Gastroesophageal sphincter (tissue), 4 donors: Measurements from ENCODE around the gene DTHD1. TPM values are rescaled to one million over a fixed set of nuclear protein-coding genes. Genes with fewer than 3 reads are reported as not detected.
A peak's percentile ranks its signal among the peaks of the same experiment; 100 is the strongest.

Experiments used
- ATAC-seq: fragments of 150-250 bp; one replicate; pipeline ENCODE4 v1.9.1; 2016; ENCODE audit warnings: mild to moderate bottlenecking, moderate library complexity
- H3K27ac ChIP-seq, 4 donors: fragments of 200-600 bp; sonication (generic) in 3 of 4; 1 replicate in 3 of 4; 2 replicates in 1 of 4; pipeline ENCODE4 v1.5.1; 2016 to 2019
- H3K27me3 ChIP-seq: fragments of 200-600 bp; sonication (generic); one replicate; pipeline ENCODE4 v1.5.1; 2019
- H3K36me3 ChIP-seq, 2 donors: fragments of 200-600 bp; sonication (generic); one replicate each; pipeline ENCODE4 v1.5.1; 2019; ENCODE audit warnings: control low read depth in 1 of 2
- H3K4me1 ChIP-seq, 3 donors: fragments of 200-600 bp; sonication (generic); 1 replicate in 2 of 3; 2 replicates in 1 of 3; pipeline ENCODE4 v1.5.1; 2016 to 2019; ENCODE audit warnings: control low read depth in 2 of 3
- H3K4me3 ChIP-seq, 2 donors: fragments of 200-600 bp; sonication (generic); one replicate each; pipeline ENCODE4 v1.5.1; 2019; ENCODE audit warnings: mild to moderate bottlenecking in 1 of 2, moderate library complexity in 1 of 2
- H3K9me3 ChIP-seq, 3 donors: fragments of 200-600 bp; sonication (generic); one replicate each; pipeline ENCODE4 v1.5.1; 2017 to 2019; ENCODE audit warnings: control low read depth in 2 of 3
- CTCF ChIP-seq, 4 experiments: fragments of 200-600 bp in 2 of 4; fragments of 450-650 bp in 2 of 4; sonication (generic) in 1 of 4; IDR thresholded peaks; one replicate each; pipeline ENCODE4 v1.5.1; 2017 to 2019; ENCODE audit warnings: antibody characterized with exemption in 4 of 4, mild to moderate bottlenecking in 2 of 4, moderate library complexity in 2 of 4
- EP300 ChIP-seq: sonication (generic); formaldehyde crosslinking; IDR thresholded peaks from one replicate; pipeline ENCODE4 v1.6.1; 2017; ENCODE audit warnings: antibody characterized with exemption, mild to moderate bottlenecking
- POLR2A ChIP-seq, 2 donors: fragments of 450-650 bp; IDR thresholded peaks; one replicate each; pipeline ENCODE4 v1.6.1; 2017; ENCODE audit warnings: antibody characterized with exemption in 2 of 2, mild to moderate bottlenecking in 2 of 2, moderate library complexity in 1 of 2
- POLR2AphosphoS5 ChIP-seq: sonication (generic); formaldehyde crosslinking; IDR thresholded peaks from one replicate; pipeline ENCODE4 v1.6.1; 2017; ENCODE audit warnings: antibody characterized with exemption
- WGBS, 2 donors: methylation state at CpG; one replicate each; pipeline ENCODE4 v1.1.5; 2018; ENCODE audit warnings: low coverage in 1 of 2; 5-methylcytosine and 5-hydroxymethylcytosine counted together
- total RNA-seq, 4 donors: library from RNA; depleted of rRNA; stranded (reverse); fragments of >200 nt; gene quantifications; one replicate each; pipeline ENCODE4 v1.1.0, GENCODE V29; 2016

Gene DTHD1
- total RNA-seq, 4 donors from 2014 or later: 0.15 to 0.81 TPM; not detected in 2

GRCh38 chr4:36313301-36313700 lies 31.9 kb downstream of the DTHD1 start:
- Histone ChIP-seq H3K36me3 (no peaks in the 10 kb centered on the region), H3K27ac (no peak overlapping the region), H3K9me3 (no peaks in the 10 kb centered on the region), H3K4me3 (no peak overlapping the region), H3K27me3 (no peaks in the 10 kb centered on the region), H3K4me1 (no peaks in the 10 kb centered on the region)
- TF ChIP-seq EP300: no peak
- no peak for TF ChIP-seq POLR2A (IDR thresholded peaks at IDR 0.05)
- TF ChIP-seq CTCF (IDR thresholded peaks at IDR 0.05): no peak
- no peak for TF ChIP-seq POLR2AphosphoS5
- no peak for ATAC-seq

GRCh38 chr4:36313703-36314102 lies 32.3 kb downstream of the DTHD1 start:
- Histone ChIP-seq H3K9me3 (no peaks in the 10 kb centered on the region), H3K4me3 (no peak overlapping the region), H3K27me3 (no peaks in the 10 kb centered on the region), H3K4me1 (no peaks in the 10 kb centered on the region), H3K27ac (no peak overlapping the region), H3K36me3 (no peaks in the 10 kb centered on the region)
- TF ChIP-seq EP300 (no peak), POLR2A (IDR thresholded peaks at IDR 0.05) (no peak), POLR2AphosphoS5 (no peak), CTCF (IDR thresholded peaks at IDR 0.05) (no peak)
- 70% methylated on average over 1 of the region's 1 CpG; no CpG with 5 or more reads in 1 of the 2 donors for WGBS, 2 donors
- no peak for ATAC-seq

- no peaks in the 10 kb centered on the region for H3K36me3 ChIP-seq
- no peaks in the 10 kb centered on the region for H3K9me3 ChIP-seq
- H3K27ac ChIP-seq: no peak overlapping the region
- H3K27me3 ChIP-seq: no peaks in the 10 kb centered on the region
- no peak for ATAC-seq
- no peak overlapping the region for H3K4me3 ChIP-seq
- TF ChIP-seq EP300 (no peak), POLR2AphosphoS5 (no peak), POLR2A (IDR thresholded peaks at IDR 0.05) (no peak), CTCF (IDR thresholded peaks at IDR 0.05) (no peak)
- H3K4me1 ChIP-seq: no peaks in the 10 kb centered on the region
Observed at GRCh38 chr4:36316607-36317006, 35.2 kb downstream of the DTHD1 start.

- no peak for TF ChIP-seq POLR2AphosphoS5
- TF ChIP-seq POLR2A (IDR thresholded peaks at IDR 0.05): no peak
- TF ChIP-seq CTCF (IDR thresholded peaks at IDR 0.05): no peak
- no peak for TF ChIP-seq EP300
- H3K4me3 ChIP-seq: no peak overlapping the region
Observed at GRCh38 chr4:36317721-36318120, 36.3 kb downstream of the DTHD1 start.

GRCh38 chr4:36320117-36320896 lies 38.9 kb downstream of the DTHD1 start:
- H3K27ac ChIP-seq: no peak overlapping the region
- 81 to 86% methylated on average over 5 to 6 of the region's 6 CpGs for WGBS, 2 donors
- no peak for TF ChIP-seq POLR2A (IDR thresholded peaks at IDR 0.05)
- no peak for TF ChIP-seq CTCF (IDR thresholded peaks at IDR 0.05)
- no peak for TF ChIP-seq POLR2AphosphoS5
- TF ChIP-seq EP300: no peak
- no peaks in the 10 kb centered on the region for H3K9me3 ChIP-seq
- H3K4me3 ChIP-seq: no peak overlapping the region
- H3K4me1 ChIP-seq: no peaks in the 10 kb centered on the region
- ATAC-seq: peak; percentile 31
- H3K27me3 ChIP-seq: no peaks in the 10 kb centered on the region
- no peaks in the 10 kb centered on the region for H3K36me3 ChIP-seq

More at GRCh38 chr4:36317721-36318120, 36.3 kb downstream of the DTHD1 start:
- Histone ChIP-seq H3K4me1 (no peaks in the 10 kb centered on the region), H3K9me3 (no peaks in the 10 kb centered on the region), H3K27me3 (no peaks in the 10 kb centered on the region), H3K27ac (no peak overlapping the region), H3K36me3 (no peaks in the 10 kb centered on the region)
- ATAC-seq: no peak
- 67 to 82% methylated on average over 1 of the region's 1 CpG for WGBS, 2 donors
